Measurements from ENCODE around the gene TMIE.

Gene TMIE

GRCh38 chr3:46713898-46714552, 12.8 kb downstream of the TMIE start:
- Histone ChIP-seq H3K4me2 (ENCODE audit: low read length) (no peak overlapping the region), H3K9me2 (replicated peaks; ENCODE audit: control insufficient read depth, low read length) (no peaks in the 10 kb centered on the region), H3K4me1 (ENCODE audit: control insufficient read depth, low read length) (no peaks in the 10 kb centered on the region), H3K27me3 (ENCODE audit: control insufficient read depth, low read length) (peaks cover 2% of the 10 kb centered on the region; the same call in 1 of the 2 replicates), H3K4me3 (ENCODE audit: low read length) (no peak overlapping the region), H4K20me1 (ENCODE audit: control insufficient read depth, insufficient read depth, low read depth, low read length) (no peaks in the 10 kb centered on the region), H3K27ac (ENCODE audit: low read depth, low read length) (no peak overlapping the region), H3K9me3 (ENCODE audit: control insufficient read depth, insufficient read depth, low read length) (no peaks in the 10 kb centered on the region), H3K79me2 (ENCODE audit: control insufficient read depth, low read length) (no peaks in the 10 kb centered on the region), H3F3A (ENCODE audit: control insufficient read depth, insufficient read depth) (no peaks in the 10 kb centered on the region), H3K36me3 (ENCODE audit: control insufficient read depth, low read length) (no peaks in the 10 kb centered on the region)
- TF ChIP-seq CTCF (IDR thresholded peaks at IDR 0.05; ENCODE audit: low read depth, low read length, poor library complexity, severe bottlenecking): no peak
- TF ChIP-seq EZH2phosphoT487 (IDR thresholded peaks at IDR 0.05; ENCODE audit: borderline replicate concordance, low read length): no peak

GRCh38 chr3:46714728-46715506, 13.7 kb downstream of the TMIE start:
- Histone ChIP-seq H3K36me3 (ENCODE audit: control insufficient read depth, low read length) (no peaks in the 10 kb centered on the region), H4K20me1 (ENCODE audit: control insufficient read depth, insufficient read depth, low read depth, low read length) (no peaks in the 10 kb centered on the region), H3K9me3 (ENCODE audit: control insufficient read depth, insufficient read depth, low read length) (no peaks in the 10 kb centered on the region), H3K9me2 (replicated peaks; ENCODE audit: control insufficient read depth, low read length) (no peaks in the 10 kb centered on the region), H3K79me2 (ENCODE audit: control insufficient read depth, low read length) (no peaks in the 10 kb centered on the region), H3K27ac (ENCODE audit: low read depth, low read length) (no peak overlapping the region), H3K27me3 (ENCODE audit: control insufficient read depth, low read length) (peaks cover 8% of the 10 kb centered on the region; the same call in 1 of the 2 replicates), H3K4me2 (ENCODE audit: low read length) (no peak overlapping the region), H3K4me1 (ENCODE audit: control insufficient read depth, low read length) (no peaks in the 10 kb centered on the region), H3K4me3 (ENCODE audit: low read length) (no peak overlapping the region), H3F3A (ENCODE audit: control insufficient read depth, insufficient read depth) (no peaks in the 10 kb centered on the region)
- TF ChIP-seq CTCF (IDR thresholded peaks at IDR 0.05; ENCODE audit: low read depth, low read length, poor library complexity, severe bottlenecking): no peak
- no peak for TF ChIP-seq EZH2phosphoT487 (IDR thresholded peaks at IDR 0.05; ENCODE audit: borderline replicate concordance, low read length)

- Histone ChIP-seq H3K79me2 (ENCODE audit: control insufficient read depth, low read length) (no peaks in the 10 kb centered on the region), H3K4me1 (ENCODE audit: control insufficient read depth, low read length) (no peaks in the 10 kb centered on the region), H3K9me3 (ENCODE audit: control insufficient read depth, insufficient read depth, low read length) (no peaks in the 10 kb centered on the region), H3K4me2 (ENCODE audit: low read length) (no peak overlapping the region), H3F3A (ENCODE audit: control insufficient read depth, insufficient read depth) (no peaks in the 10 kb centered on the region), H3K36me3 (ENCODE audit: control insufficient read depth, low read length) (no peaks in the 10 kb centered on the region), H4K20me1 (ENCODE audit: control insufficient read depth, insufficient read depth, low read depth, low read length) (no peaks in the 10 kb centered on the region), H3K27ac (ENCODE audit: low read depth, low read length) (no peak overlapping the region), H3K9me2 (replicated peaks; ENCODE audit: control insufficient read depth, low read length) (no peaks in the 10 kb centered on the region), H3K27me3 (ENCODE audit: control insufficient read depth, low read length) (peaks cover 8% of the 10 kb centered on the region; the same call in 1 of the 2 replicates), H3K4me3 (ENCODE audit: low read length) (no peak overlapping the region)
- TF ChIP-seq EZH2phosphoT487 (IDR thresholded peaks at IDR 0.05; ENCODE audit: borderline replicate concordance, low read length) (no peak), CTCF (IDR thresholded peaks at IDR 0.05; ENCODE audit: low read depth, low read length, poor library complexity, severe bottlenecking) (no peak)
These were observed 14.4 kb downstream of the TMIE start for GRCh38 chr3:46715507-46716175.
